Calu3 (cell line): Measurements from ENCODE around the gene PLK2. TPM values are rescaled to one million over a fixed set of nuclear protein-coding genes. Genes with fewer than 3 reads are reported as not detected.

Experiments used
- BruUV-seq: library from RNA; stranded (reverse); fragments of 400-500 nt; replicated peaks from 2 replicates; lab custom pipeline; 2021; lab: Mats Ljungman, UMichigan
- CTCF ChIA-PET: fragments of 300-600 bp; sonication (Branson Sonifier 250); formaldehyde crosslinking; loops from one replicate; lab custom pipeline; 2022; ENCODE audit warnings: antibody characterized with exemption; lab: Charles Lee
- DNase-seq: peaks from one replicate; pipeline ENCODE4 v3.0.0; 2022
- H3K27ac Mint-ChIP-seq: one replicate; pipeline ENCODE4 v1.8.0; 2022; ENCODE audit warnings: mixed read lengths; ENCODE audit not compliant: unreplicated experiment
- H3K27me3 Mint-ChIP-seq: one replicate; pipeline ENCODE4 v1.8.0; 2022; ENCODE audit warnings: mixed read lengths; ENCODE audit not compliant: unreplicated experiment
- H3K36me3 Mint-ChIP-seq: one replicate; pipeline ENCODE4 v1.8.0; 2022; ENCODE audit warnings: mild to moderate bottlenecking, moderate library complexity, mixed read lengths; ENCODE audit not compliant: insufficient read depth, unreplicated experiment
- H3K4me1 Mint-ChIP-seq: one replicate; pipeline ENCODE4 v1.8.0; 2022; ENCODE audit warnings: mild to moderate bottlenecking, low read depth, mixed read lengths; ENCODE audit not compliant: unreplicated experiment
- H3K4me3 Mint-ChIP-seq: one replicate; pipeline ENCODE4 v1.8.0; 2022; ENCODE audit warnings: mild to moderate bottlenecking, low read depth, moderate library complexity, mixed read lengths; ENCODE audit not compliant: unreplicated experiment
- H3K9me3 Mint-ChIP-seq: one replicate; pipeline ENCODE4 v1.8.0; 2022; ENCODE audit warnings: low read depth, mixed read lengths; ENCODE audit not compliant: unreplicated experiment
- intact Hi-C: fragments of 100-400 bp; cut with micrococcal nuclease; formaldehyde crosslinking; loops from one replicate; pipeline ENCODE4 v1.10.0; 2022; ENCODE audit not compliant: unreplicated experiment
- total RNA-seq: library from RNA; stranded (reverse); gene quantifications from 2 replicates; pipeline ENCODE4 v1.2.3, GENCODE V29; 2022
- TF ChIP-seq, protein P1 (sequence below): fragments of 200-600 bp; IDR thresholded peaks from one replicate; pipeline ENCODE4 v1.8.0; 2022; ENCODE audit warnings: antibody characterized with exemption; ENCODE audit not compliant: unreplicated experiment

Gene PLK2
- total RNA-seq, 1 experiment from 2014 or later, result 229 TPM

GRCh38 chr5:58450811-58451629, 8.9 kb downstream of the PLK2 start:
- H3K4me3 Mint-ChIP-seq, result no peak overlapping the region
- BruUV-seq, result no TSS peak
- peaks cover 44% of the 10 kb centered on the region for H3K36me3 Mint-ChIP-seq
- H3K9me3 Mint-ChIP-seq, result no peaks in the 10 kb centered on the region
- peaks cover 28% of the 10 kb centered on the region for H3K4me1 Mint-ChIP-seq
- CTCF ChIA-PET, result no interaction called here
- TF ChIP-seq, protein P1, sequence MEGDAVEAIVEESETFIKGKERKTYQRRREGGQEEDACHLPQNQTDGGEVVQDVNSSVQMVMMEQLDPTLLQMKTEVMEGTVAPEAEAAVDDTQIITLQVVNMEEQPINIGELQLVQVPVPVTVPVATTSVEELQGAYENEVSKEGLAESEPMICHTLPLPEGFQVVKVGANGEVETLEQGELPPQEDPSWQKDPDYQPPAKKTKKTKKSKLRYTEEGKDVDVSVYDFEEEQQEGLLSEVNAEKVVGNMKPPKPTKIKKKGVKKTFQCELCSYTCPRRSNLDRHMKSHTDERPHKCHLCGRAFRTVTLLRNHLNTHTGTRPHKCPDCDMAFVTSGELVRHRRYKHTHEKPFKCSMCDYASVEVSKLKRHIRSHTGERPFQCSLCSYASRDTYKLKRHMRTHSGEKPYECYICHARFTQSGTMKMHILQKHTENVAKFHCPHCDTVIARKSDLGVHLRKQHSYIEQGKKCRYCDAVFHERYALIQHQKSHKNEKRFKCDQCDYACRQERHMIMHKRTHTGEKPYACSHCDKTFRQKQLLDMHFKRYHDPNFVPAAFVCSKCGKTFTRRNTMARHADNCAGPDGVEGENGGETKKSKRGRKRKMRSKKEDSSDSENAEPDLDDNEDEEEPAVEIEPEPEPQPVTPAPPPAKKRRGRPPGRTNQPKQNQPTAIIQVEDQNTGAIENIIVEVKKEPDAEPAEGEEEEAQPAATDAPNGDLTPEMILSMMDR, result no peak
- DNase-seq, result no peak
- H3K27ac Mint-ChIP-seq, result no peak overlapping the region
- intact Hi-C loops, result loop anchor here (10.0 kb wide), 1 partner anchor 366 kb away; no protein-coding TSS in a partner anchor
- no peaks in the 10 kb centered on the region for H3K27me3 Mint-ChIP-seq

GRCh38 chr5:58450018-58450417, 9.9 kb downstream of the PLK2 start:
- BruUV-seq, result no TSS peak
- no peak for DNase-seq
- Mint-ChIP-seq H3K9me3 (no peaks in the 10 kb centered on the region), H3K36me3 (peaks cover 34% of the 10 kb centered on the region), H3K27me3 (no peaks in the 10 kb centered on the region), H3K4me1 (peaks cover 23% of the 10 kb centered on the region), H3K27ac (no peak overlapping the region), H3K4me3 (no peak overlapping the region)
- intact Hi-C loops, result loop anchor here (10.0 kb wide), 1 partner anchor 365 kb away; no protein-coding TSS in a partner anchor
- CTCF ChIA-PET, result no interaction called here
- TF ChIP-seq, protein P1, result no peak

- no peaks in the 10 kb centered on the region for H3K9me3 Mint-ChIP-seq
- peaks cover 4% of the 10 kb centered on the region for H3K4me1 Mint-ChIP-seq
- no peak for DNase-seq
- BruUV-seq, result no TSS peak
- peaks cover 6% of the 10 kb centered on the region for H3K36me3 Mint-ChIP-seq
- H3K4me3 Mint-ChIP-seq, result no peak overlapping the region
- no peak overlapping the region for H3K27ac Mint-ChIP-seq
- CTCF ChIA-PET, result no interaction called here
- intact Hi-C loops, result no loop called here
- H3K27me3 Mint-ChIP-seq, result no peaks in the 10 kb centered on the region
- TF ChIP-seq, protein P1, result no peak
Measured at GRCh38 chr5:58447226-58447625, 12.7 kb downstream of the PLK2 start.

- Mint-ChIP-seq H3K36me3 (peaks cover 4% of the 10 kb centered on the region), H3K27ac (no peak overlapping the region), H3K9me3 (no peaks in the 10 kb centered on the region), H3K4me1 (no peaks in the 10 kb centered on the region), H3K4me3 (no peak overlapping the region), H3K27me3 (no peaks in the 10 kb centered on the region)
- TF ChIP-seq, protein P1, result no peak
- CTCF ChIA-PET, result interaction anchor here (0.6 kb wide), 1 partner anchor 174 kb away, joined by 4 read pairs; no protein-coding TSS in a partner anchor
- no TSS peak for BruUV-seq
- intact Hi-C loops, result no loop called here
- DNase-seq, result no peak
Measured at GRCh38 chr5:58446024-58446423, 13.9 kb downstream of the PLK2 start.
